Sigmoid colon (tissue), 4 donors: ENCODE measurements around the gene SCARF1.

Experiments used
- CTCF ChIP-seq, 4 experiments: fragments of 450-650 bp in 3 of 4; fragments of 200-600 bp in 1 of 4; IDR thresholded peaks; one replicate each; pipeline ENCODE4 v1.5.1; 2016 to 2019; ENCODE audit warnings: antibody characterized with exemption in 4 of 4, mild to moderate bottlenecking in 3 of 4, moderate library complexity in 2 of 4
- EP300 ChIP-seq, 4 donors: sonication (generic); formaldehyde crosslinking; IDR thresholded peaks; one replicate each; pipeline ENCODE4 v1.6.1; 2017; ENCODE audit warnings: antibody characterized with exemption in 4 of 4
- POLR2A ChIP-seq, 2 donors: fragments of 450-650 bp; IDR thresholded peaks; one replicate each; pipeline ENCODE4 v1.6.1; 2016; ENCODE audit warnings: antibody characterized with exemption in 2 of 2, mild to moderate bottlenecking in 2 of 2, moderate library complexity in 2 of 2
- POLR2AphosphoS5 ChIP-seq, 4 donors: sonication (generic); formaldehyde crosslinking; IDR thresholded peaks; one replicate each; pipeline ENCODE4 v1.6.1; 2017; ENCODE audit warnings: antibody characterized with exemption in 4 of 4

- no peak for TF ChIP-seq CTCF (IDR thresholded peaks at IDR 0.05)
- no peak for TF ChIP-seq POLR2A (IDR thresholded peaks at IDR 0.05)
- TF ChIP-seq EP300 (IDR thresholded peaks at IDR 0.05) = no peak
- no peak for TF ChIP-seq POLR2AphosphoS5 (IDR thresholded peaks at IDR 0.05)
Measured at GRCh38 chr17:1593630-1593931, 52.0 kb downstream of the SCARF1 start.
